ENCODE measurements around the gene HERC5.
"Not testable (repeated sequence)": the region's sequence is repeated elsewhere in the genome, so short reads cannot be mapped to it uniquely, and the experiment has no call there.

The HERC5 gene

DNA sequence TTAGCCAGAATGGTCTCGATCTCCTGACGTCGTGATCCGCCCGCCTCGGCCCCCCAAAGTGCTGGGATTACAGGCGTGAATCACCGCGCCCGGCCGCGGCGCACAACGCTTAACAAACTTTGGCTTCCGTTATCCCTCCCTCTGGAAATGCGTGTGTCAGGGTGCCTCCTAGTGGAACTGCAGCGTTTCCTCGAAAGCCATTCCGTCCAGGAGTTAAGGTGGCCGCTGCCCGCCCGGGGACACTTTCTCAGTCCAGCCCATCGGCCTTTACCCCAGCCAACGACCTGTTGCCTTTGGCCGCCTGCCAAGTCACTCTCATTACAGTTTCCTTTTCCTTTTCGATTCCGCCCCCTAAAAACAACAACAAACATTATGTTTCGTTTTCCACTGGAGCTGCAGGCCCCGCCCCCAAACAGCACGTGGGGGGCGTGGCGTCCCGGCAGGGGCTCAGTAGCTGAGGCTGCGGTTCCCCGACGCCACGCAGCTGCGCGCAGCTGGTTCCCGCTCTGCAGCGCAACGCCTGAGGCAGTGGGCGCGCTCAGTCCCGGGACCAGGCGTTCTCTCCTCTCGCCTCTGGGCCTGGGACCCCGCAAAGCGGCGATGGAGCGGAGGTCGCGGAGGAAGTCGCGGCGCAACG is at the start of gene HERC5:
Gene HERC5 (plus strand): TSS at position 450 of the 637 bp plus-strand sequence. CDS start 151 bp downstream, at position 601.
- peak; percentile 59 for DNase-seq

- DNase-seq = no peak
These were observed 47.7 kb upstream of the HERC5 start for GRCh38 chr4:88409206-88409605.

DNA sequence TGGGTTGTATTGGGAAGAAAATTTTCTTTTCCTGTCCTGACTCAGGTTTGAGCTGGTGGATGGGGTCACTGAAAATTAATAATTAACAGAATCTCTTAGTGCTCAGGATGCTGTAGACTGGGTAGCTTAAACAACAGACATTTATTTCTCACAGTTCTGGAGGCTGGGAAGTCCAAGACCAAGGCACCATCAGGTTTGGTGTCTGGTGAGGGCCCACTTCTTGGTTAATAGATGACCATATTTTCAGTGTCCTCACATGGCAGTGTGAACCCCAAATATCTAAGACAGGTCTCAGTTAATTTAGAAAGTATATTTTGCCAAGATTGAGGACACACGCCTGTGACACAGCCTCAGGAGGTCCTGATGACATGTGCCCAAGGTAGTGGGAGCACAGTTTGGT is 47.1 kb upstream of the HERC5 start:
- no peak for DNase-seq

DNA sequence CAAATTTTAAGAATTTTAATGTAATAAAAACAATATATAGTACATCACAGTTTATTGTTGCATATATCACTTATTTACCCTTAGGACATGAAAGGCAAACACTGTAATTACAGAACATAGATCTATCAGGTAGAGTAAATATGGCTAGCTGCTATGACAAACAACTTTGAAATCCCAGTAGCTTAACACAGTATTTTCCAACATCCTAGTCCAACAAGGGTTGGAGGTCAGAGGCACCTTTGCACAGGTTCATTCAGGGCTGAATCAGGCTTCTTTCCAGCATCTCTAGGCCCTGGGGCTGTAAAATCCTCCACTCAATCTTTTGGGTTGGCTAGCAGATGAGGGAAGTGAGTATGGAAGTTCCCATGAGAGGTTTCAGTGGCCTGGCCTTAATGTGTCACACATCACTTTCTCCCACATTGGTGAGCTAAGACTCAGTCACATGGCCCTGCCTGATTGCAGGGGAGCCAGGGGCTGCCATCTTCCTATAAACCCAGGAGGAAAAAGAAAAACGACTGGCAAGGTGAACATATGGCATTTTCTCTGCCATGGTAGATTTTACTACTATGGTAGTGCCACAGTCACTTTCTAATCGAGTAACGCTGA is 45.3 kb upstream of the HERC5 start:
- DNase-seq = no peak

DNA sequence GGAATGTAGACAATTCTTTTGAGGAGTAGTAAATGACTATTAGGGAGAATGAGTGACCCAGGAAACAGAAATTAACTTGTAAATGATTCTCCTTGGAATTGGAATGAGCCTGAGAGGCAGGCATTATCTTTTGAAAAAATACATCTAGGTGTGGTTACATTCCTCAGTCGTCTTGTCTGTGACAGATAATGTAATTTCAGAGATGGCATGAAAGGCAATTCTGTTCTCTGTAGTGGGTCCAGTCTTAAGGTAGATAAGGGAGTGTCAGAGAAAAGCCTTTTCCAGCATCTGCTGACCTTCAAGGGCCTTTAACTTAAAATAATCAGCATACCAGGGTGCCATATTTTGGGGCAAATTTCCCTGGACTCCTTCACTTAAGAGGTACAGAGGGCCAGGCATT is 43.1 kb upstream of the HERC5 start:
- DNase-seq = no peak

- no peak for DNase-seq
These were observed 42.2 kb upstream of the HERC5 start for GRCh38 chr4:88414755-88415154.

GRCh38 chr4:88415982-88416381 is 40.9 kb upstream of the HERC5 start:
- no peak for DNase-seq

DNA sequence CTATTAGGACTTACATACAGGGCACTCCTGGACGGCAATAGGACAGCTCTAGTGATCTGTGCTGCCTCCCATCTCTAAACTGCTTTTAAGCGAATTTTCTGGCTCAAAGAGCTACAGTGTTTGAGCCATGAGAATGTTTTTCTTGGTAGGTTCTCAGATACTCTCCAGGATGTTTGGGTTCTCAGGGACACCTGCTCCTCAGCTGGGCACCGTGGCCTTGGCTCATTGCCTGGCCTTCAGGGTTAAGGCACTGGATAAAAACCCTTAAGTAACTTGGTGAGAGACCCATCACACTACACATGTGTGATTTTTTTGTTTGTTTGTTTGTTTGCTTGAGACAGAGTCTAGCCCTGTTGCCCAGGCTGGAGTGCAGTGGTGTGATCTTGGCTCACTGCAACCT is 38.5 kb upstream of the HERC5 start:
- DNase-seq = no peak

DNA sequence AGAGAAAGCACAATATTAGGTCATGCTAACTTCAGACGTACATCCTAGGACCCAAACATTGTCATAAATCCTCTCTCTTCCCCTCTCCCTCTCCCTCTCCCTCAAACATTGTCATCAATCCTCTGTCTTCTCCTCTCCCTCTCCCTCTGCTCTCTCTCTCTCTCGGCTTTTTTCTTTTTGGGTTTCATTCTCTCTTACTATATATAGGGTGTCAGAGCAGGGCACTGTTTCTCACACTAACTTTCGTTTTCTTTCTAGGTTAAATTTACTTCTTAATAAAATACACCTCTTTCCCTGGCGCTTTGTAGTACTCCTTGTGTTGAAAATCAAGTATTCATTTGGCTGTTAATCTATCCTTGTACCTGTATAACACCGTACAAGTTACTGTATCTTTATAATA is 37.0 kb upstream of the HERC5 start:
- no peak for DNase-seq

DNA sequence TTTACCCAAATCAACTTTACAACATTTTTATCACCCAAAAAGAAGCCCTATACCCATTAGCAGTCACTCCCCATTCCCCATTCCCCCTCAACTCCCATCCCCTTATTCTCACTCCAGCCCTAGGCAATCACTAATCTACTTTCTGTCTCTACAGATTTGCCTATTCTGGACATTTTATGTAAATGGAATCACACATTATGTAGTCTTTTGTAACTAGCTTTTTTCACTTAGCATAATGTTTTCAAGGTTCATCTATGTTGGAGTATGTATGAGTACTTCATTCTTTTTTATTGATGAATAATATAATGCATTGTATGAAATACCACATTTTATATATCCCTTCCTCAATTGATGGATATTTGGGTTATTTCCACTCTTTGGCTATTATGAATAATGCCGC is 36.1 kb upstream of the HERC5 start:
- DNase-seq = no peak

- DNase-seq = no peak
These were observed 34.5 kb upstream of the HERC5 start for GRCh38 chr4:88422403-88422802.

DNA sequence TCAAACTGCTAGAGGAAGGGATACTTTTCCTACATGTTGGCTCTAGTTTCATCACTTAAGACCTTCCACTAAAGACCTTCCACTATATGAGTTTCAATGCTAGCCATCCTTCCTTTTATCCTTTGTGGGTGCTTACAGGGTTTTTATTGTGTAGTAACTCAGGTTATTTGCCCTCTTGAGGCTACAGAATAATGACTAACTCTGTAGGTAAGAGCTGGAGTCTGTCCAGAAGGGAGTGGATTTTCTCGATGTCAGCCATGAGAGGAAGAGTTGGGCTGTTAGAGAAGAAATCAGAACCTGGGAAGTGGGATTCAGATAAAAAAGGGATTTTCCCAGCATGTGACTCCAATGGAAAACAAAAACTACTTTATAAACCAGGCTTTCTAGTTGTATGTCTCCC is 27.5 kb upstream of the HERC5 start:
- no peak for DNase-seq

DNA sequence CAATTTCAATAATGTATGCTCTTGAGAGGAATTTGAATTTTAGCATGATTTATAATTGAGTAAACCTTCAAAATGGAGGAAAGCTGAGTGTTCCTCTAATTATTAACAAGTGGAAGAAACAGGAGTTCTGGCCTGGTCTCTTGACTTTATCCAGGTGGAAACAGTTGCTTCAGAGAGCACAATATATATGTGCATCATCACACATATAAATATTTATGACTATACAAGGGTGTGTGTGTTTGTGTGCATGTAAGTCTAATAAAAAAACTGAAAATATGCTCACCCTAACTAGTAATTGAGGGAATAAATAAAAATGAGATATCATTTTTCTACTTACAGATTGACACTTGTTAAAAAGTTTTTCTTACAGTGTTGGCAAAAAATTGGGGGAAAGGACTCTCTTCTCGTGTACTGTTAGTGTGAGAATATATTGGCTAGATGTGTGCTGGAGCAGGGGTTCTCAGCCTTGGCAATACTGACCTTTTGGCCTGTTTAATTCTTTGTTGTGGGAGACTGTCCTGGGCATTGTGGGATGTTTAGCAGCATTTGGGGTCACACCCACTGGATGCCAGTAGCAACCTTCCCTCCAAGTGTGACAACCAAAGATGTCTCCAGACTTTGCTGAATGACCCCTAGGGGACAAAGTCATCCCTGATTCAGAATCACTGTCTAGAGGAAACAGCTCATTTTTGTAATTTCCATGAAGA is 20.8 kb upstream of the HERC5 start:
- DNase-seq = no peak

- not testable (repeated sequence) for DNase-seq
These were observed 19.0 kb upstream of the HERC5 start for GRCh38 chr4:88437873-88438272.

DNA sequence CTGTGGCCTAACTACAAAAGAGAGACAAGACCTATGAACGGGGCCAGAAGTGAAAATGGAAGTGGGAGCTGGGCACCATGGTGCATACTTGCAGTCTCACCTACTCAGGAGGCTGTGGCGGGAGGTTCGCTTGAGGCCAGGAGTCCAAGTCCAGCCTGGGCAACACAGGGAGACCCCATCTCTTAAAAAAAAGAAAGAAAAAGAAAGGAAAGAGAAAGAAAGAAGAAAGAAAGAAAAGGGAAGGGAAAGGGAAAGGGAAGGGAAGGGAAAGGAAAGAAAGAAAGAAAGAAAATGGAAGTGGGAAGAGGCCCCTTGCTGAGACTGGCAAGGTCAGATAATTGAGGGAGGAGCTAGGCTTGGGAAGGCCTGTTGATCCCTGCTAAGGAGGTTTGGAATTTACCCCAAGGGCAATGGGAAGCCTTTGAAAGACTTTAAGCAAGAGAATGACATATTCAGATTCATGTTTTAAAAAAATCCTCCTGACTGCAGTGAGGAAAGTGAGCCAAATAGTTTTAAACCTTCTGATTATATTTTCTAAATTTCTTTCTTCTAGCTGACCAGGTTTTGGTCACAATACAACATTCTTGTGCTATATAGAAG is 17.7 kb upstream of the HERC5 start:
- DNase-seq = no peak

DNA sequence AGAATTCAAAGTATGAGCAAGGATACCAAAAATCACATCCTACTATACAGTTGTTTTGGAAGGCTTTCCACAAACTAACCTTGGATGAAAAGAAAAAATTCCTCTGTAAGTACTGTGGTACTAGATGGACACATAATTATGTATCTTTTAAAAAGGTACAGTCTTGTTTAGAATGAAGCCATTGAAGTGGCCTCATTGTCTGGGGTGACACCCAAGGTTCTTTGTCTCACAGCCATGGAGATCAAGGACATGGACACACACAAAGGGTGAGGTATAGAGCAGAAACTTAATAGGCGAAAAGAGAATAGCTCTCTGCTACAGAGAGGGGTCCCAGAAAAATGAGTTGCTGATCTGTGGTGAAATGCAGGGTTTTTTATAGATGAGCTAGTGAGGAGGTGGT is 16.8 kb upstream of the HERC5 start:
- no peak for DNase-seq

GRCh38 chr4:88441696-88442095 is 15.2 kb upstream of the HERC5 start:
- DNase-seq = no peak

DNA sequence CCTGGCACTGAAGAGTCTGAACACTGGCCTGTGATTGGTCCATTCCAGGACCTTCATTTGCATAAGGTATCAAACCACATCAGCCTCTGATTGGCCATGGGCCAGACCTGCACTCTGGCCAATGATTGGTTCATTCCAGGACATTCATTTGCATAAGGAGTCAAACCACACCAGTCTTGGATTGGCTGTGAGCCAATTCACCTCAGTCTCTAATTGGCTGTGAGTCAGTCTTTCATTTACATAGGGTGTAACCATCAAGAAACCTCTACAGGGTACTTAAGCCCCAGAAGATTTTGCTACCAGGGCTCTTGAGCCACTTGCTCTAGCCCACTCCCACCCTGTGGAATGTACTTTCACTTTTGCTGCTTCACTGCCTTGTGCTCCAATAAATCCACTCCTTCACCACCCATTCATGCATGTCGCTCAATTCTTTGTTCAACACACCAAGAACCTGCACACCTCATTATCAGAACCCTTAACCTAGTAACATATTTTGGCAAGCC is 14.2 kb upstream of the HERC5 start:
- no peak for DNase-seq

DNA sequence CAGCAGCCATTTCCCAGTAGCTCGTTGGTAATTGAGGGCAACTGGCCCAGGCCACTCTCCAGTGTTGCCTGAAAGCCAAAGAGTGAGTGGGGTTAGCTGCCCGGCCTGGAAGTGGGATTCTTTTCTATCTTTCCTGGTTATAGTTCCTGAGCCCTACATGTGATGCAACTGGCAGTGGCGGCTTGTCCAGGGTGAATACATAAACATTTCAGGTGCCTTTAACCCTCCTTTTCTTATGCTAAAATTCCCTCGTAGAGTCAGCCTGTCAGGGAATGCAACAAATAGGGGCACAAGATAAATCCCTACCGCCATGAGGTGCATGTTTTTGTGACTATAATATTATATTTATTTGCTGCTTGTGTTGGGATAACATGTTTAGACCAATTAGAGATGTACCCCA is 13.4 kb upstream of the HERC5 start:
- DNase-seq = no peak

- no peak for DNase-seq
These were observed 11.7 kb upstream of the HERC5 start for GRCh38 chr4:88445252-88445651.

DNA sequence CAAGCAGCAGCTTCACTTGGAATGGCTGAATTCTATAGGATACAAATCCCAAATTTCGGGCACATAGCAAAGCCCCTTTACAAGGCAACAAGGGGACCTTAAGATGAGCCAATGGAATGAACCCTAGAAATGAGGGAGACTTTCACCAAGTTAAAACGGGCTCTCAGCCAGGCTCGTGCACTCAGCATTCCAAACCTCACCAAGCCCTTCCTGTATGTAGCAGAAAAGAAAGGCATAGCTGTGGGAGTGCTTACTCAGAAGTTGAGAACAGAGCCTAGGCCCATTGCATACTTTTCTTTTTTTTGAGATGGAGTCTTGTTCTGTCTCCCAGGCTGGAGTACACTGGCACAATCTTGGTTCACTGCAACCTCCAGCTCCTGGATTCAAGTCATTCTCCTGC is 10.8 kb upstream of the HERC5 start:
- DNase-seq = no peak

DNA sequence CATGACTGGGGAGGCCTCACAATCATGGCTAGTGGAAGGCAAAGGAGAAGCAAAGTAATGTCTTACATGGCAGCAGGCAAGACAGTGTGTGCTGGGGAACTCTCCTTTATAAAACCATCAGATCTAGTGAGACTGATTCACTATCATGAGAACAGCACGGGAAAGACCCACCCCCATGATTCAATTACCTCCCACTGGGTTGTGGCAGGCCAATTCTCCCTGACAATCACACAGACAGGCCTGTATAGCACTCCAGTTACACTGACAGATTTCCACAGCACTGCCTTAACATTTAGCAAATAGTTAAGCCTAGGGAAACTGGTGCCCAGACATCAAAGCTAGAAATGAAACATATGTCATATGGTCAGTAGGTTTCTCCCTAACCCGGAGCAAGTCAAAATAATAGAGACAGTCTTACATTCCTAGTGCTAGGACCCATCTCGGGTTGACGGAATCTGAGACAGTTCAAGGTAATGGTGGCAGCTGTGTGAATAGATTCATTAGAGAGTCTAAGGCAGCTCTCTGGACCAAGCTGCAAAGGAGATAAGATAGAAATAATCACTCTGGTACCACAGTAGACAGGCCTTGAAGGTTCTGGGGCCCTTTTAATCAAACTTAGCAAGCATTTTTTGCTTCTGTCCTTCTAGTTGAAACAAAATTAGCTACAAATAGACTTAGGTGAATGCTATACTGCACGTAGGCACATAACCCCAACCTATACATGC is 9.4 kb upstream of the HERC5 start:
- no peak for DNase-seq

DNA sequence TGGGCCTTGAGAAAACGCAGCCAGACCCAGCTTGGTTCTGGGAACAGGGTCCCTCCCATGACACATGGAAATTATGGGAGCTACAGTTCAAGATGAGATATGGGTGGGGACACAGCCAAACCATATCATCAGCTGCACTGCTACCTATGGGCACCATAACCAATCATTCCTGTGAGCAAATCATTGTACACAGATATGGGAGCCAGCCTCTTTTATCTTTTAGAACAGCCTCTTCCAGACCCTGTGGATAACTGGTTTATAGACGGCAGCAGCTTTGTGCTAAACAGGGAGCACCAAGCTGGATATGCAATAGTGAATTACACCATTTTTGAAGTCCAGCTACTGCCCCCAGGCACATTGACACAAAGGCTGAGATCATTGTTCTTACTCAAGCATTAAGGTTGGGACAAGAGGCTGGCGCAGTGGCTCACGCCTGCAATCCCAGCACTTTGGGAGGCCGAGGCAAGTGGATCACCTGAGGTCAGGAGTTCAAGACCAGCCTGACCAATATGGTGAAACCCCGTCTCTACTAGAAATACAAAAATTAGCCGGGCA is 8.6 kb upstream of the HERC5 start:
- DNase-seq = not testable (repeated sequence)

Data from 8988T (cell line).